ENCODE measurements around the gene DLEC1. TPM values are rescaled to one million over a fixed set of nuclear protein-coding genes. Genes with fewer than 3 reads are reported as not detected.
A peak's percentile ranks its signal among the peaks of the same experiment; 100 is the strongest.

DLEC1 gene
- total and polyA plus RNA-seq, 9 of the 15 experiments (the other 6 are each of a cell fraction or from before 2014, with no cell fraction given), result 0.07 to 0.08 TPM; not detected in 7

DNA sequence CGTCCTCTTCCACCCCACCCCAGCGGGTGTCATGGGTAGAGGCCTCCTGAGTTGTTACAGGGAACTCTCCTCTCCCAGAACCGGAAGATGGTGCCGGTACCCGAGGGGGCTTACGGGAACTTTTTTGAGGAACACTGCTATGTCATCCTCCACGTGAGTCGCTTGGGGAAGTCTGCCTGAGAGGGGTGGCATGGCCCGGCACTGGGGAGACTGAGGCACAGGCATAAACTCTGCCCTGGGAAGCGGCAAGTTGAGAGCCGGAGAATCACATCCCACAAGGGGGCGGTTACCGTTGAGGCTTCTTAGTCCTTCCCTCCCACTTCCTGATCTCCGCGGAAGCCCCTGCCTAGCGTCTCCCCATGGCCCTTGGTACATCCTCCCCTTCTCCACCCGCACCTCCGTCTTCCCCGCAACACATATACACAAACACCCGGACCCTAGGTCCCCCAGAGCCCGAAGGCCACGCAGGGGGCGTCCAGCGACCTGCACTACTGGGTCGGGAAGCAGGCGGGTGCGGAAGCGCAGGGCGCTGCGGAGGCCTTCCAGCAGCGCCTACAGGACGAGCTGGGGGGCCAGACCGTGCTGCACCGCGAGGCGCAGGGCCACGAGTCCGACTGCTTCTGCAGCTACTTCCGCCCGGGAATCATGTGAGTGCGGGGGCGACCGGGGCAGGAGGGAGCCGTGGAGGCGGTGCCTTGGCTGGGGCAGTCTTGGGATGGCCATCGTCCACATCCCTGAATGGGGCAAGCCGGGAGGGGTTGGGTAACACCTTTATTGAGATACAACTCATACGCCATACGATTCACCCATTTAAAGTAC is 45.0 kb upstream of the DLEC1 start (continued):
- TF ChIP-seq, protein P1, sequence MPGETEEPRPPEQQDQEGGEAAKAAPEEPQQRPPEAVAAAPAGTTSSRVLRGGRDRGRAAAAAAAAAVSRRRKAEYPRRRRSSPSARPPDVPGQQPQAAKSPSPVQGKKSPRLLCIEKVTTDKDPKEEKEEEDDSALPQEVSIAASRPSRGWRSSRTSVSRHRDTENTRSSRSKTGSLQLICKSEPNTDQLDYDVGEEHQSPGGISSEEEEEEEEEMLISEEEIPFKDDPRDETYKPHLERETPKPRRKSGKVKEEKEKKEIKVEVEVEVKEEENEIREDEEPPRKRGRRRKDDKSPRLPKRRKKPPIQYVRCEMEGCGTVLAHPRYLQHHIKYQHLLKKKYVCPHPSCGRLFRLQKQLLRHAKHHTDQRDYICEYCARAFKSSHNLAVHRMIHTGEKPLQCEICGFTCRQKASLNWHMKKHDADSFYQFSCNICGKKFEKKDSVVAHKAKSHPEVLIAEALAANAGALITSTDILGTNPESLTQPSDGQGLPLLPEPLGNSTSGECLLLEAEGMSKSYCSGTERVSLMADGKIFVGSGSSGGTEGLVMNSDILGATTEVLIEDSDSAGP (CRISPR knock-in tag; IDR thresholded peaks at IDR 0.05), result peak; percentile 80; the same call in 1 of the 2 replicates
- TF ChIP-seq CBX5 (IDR thresholded peaks at IDR 0.05; ENCODE audit: borderline replicate concordance, low read depth) (no peak; the same call in 1 of the 2 replicates), CREBBP (IDR thresholded peaks at IDR 0.05; ENCODE audit: low read depth, low read length) (no peak), ETS2 (tag; IDR thresholded peaks at IDR 0.05; ENCODE audit: borderline replicate concordance, poor library complexity, severe bottlenecking) (no peak), EZH2 (IDR thresholded peaks at IDR 0.05; ENCODE audit: borderline replicate concordance, low read depth, low read length) (no peak), ESRRB (CRISPR knock-in tag; IDR thresholded peaks at IDR 0.05; ENCODE audit: borderline replicate concordance) (peak; percentile 81; the same call in 1 of the 2 replicates), MTA3 (IDR thresholded peaks at IDR 0.05; ENCODE audit: borderline replicate concordance) (peak; percentile 95), NFE2 (IDR thresholded peaks at IDR 0.05; ENCODE audit: low read depth) (peak; percentile 60), ZBTB8A (IDR thresholded peaks at IDR 0.05; ENCODE audit: partially characterized antibody) (no peak), ZNF263 (CRISPR knock-in tag; IDR thresholded peaks at IDR 0.05; ENCODE audit: borderline replicate concordance) (0 out of 2 replicates have a peak, but pooled peaks have one; percentile 30), ARID2 (IDR thresholded peaks at IDR 0.05) (0 out of 2 replicates have a peak, but pooled peaks have one; percentile 23), ZNF384 (IDR thresholded peaks at IDR 0.05; ENCODE audit: low read depth, low read length) (no peak; the same call in 1 of the 2 replicates), TEAD4 (IDR thresholded peaks at IDR 0.05; ENCODE audit: low read length) (peak; percentile 31), TEAD4 (CRISPR knock-in tag; IDR thresholded peaks at IDR 0.05; ENCODE audit: borderline replicate concordance) (no peak), HDAC2 (IDR thresholded peaks at IDR 0.05) (peak; percentile 94; the same call in 1 of the 2 replicates), ZNF785 (CRISPR knock-in tag; IDR thresholded peaks at IDR 0.05) (no peak), RAD21 (CRISPR knock-in tag; conservative IDR thresholded peaks at IDR 0.05 in 1 of 2, IDR thresholded peaks at IDR 0.05 in 1 of 2) (0 out of 4 replicates have a peak, but pooled peaks of 1 of the 2 experiments have one; percentile 5)
- TF ChIP-seq, protein P2, sequence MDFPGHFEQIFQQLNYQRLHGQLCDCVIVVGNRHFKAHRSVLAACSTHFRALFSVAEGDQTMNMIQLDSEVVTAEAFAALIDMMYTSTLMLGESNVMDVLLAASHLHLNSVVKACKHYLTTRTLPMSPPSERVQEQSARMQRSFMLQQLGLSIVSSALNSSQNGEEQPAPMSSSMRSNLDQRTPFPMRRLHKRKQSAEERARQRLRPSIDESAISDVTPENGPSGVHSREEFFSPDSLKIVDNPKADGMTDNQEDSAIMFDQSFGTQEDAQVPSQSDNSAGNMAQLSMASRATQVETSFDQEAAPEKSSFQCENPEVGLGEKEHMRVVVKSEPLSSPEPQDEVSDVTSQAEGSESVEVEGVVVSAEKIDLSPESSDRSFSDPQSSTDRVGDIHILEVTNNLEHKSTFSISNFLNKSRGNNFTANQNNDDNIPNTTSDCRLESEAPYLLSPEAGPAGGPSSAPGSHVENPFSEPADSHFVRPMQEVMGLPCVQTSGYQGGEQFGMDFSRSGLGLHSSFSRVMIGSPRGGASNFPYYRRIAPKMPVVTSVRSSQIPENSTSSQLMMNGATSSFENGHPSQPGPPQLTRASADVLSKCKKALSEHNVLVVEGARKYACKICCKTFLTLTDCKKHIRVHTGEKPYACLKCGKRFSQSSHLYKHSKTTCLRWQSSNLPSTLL (IDR thresholded peaks at IDR 0.05), result no peak
- TF ChIP-seq, protein P3, sequence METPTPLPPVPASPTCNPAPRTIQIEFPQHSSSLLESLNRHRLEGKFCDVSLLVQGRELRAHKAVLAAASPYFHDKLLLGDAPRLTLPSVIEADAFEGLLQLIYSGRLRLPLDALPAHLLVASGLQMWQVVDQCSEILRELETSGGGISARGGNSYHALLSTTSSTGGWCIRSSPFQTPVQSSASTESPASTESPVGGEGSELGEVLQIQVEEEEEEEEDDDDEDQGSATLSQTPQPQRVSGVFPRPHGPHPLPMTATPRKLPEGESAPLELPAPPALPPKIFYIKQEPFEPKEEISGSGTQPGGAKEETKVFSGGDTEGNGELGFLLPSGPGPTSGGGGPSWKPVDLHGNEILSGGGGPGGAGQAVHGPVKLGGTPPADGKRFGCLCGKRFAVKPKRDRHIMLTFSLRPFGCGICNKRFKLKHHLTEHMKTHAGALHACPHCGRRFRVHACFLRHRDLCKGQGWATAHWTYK (CRISPR knock-in tag; IDR thresholded peaks at IDR 0.05), result peak; percentile 90
- TF ChIP-seq, protein P4, sequence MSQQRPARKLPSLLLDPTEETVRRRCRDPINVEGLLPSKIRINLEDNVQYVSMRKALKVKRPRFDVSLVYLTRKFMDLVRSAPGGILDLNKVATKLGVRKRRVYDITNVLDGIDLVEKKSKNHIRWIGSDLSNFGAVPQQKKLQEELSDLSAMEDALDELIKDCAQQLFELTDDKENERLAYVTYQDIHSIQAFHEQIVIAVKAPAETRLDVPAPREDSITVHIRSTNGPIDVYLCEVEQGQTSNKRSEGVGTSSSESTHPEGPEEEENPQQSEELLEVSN (IDR thresholded peaks at IDR 0.05; ENCODE audit: borderline replicate concordance in 1 of 2, extremely low read depth in 1 of 2, insufficient read depth in 1 of 2, insufficient read length in 1 of 2, low read depth in 1 of 2, low read length in 1 of 2, poor library complexity in 1 of 2, severe bottlenecking in 1 of 2), result peak; percentile 93 to 94
